ENCODE results near the gene TTC23.
A peak's percentile ranks its signal among the peaks of the same experiment; 100 is the strongest.

The TTC23 gene

DNA sequence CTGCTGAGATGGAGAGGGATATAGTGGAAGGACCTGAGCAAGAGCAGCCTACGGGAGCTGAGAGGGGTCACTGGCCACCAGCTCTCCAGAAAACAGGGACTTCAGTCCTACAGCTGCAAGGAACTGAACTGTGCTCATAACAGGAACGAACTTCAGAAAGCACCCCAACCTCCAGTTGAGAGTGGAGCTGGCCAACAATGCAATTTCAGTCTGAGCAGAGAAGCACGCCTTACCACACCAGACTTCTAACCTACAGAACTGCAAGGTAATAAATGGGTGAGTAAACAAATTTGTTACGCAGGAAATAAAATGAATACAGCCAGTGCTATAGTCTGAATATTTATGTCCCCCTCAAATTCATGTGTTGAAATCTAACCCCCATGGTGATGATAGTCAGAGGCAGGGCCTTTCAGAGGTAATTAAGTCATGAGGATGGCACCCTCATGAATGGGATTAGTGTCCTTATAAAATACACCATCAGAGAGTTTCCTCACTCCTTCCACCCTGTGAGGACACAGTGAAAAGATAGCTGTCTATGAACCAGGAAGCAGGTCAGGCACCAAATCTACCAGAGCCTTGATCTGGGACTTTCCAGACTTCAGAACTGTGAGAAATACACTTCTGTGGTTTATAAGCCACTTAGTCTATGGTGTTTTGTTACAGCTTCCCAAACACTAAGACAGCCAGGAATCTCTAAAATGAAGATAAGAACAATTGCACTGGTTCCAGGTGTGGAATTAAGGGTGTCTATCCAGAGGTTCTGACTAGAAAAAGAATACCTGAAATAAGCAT is 85.9 kb downstream of the TTC23 start:
- H3K9me3 ChIP-seq (ENCODE audit: control insufficient read depth, insufficient read depth, low read depth, low read length): no peaks in the 10 kb centered on the region
- no peak overlapping the region for H3K4me3 ChIP-seq (ENCODE audit: low read depth, low read length)
- H3K9ac ChIP-seq (ENCODE audit: low read length): no peak overlapping the region
- peaks cover 19% of the 10 kb centered on the region for H3K36me3 ChIP-seq (ENCODE audit: control insufficient read depth, insufficient read depth, low read length)
- no peak overlapping the region for H3K27ac ChIP-seq (ENCODE audit: low read depth, low read length)
- no peaks in the 10 kb centered on the region for H3K4me1 ChIP-seq (ENCODE audit: control insufficient read depth, insufficient read depth, low read length)
- no peaks in the 10 kb centered on the region for H3K27me3 ChIP-seq (ENCODE audit: control insufficient read depth, insufficient read depth, low read length)

- Histone ChIP-seq H3K27ac (ENCODE audit: low read depth, low read length) (no peak overlapping the region), H3K4me1 (ENCODE audit: control insufficient read depth, insufficient read depth, low read length) (peaks cover 5% of the 10 kb centered on the region), H3K27me3 (ENCODE audit: control insufficient read depth, insufficient read depth, low read length) (no peaks in the 10 kb centered on the region), H3K36me3 (ENCODE audit: control insufficient read depth, insufficient read depth, low read length) (peaks cover 17% of the 10 kb centered on the region), H3K9me3 (ENCODE audit: control insufficient read depth, insufficient read depth, low read depth, low read length) (no peaks in the 10 kb centered on the region), H3K9ac (ENCODE audit: low read length) (no peak overlapping the region), H3K4me3 (ENCODE audit: low read depth, low read length) (no peak overlapping the region)
These were observed 90.6 kb downstream of the TTC23 start for GRCh38 chr15:99158626-99159412.

DNA sequence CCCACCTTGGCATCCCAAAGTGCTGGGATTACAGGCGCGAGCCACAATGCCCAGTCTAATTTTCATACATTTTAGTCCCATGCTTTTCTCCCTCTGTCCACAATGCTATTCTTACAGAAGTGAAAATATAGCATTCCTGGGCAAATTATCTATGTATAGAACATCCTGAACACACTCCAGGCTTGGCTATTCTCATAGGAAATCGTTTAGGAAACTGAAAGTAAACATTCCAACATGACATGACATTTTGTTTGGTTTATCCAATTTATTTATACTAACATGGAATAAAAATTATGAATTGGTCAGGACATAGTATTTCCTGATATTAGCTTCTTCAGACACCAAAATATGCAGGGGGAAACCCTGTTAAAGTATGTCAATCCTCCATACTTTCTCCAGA is 91.9 kb downstream of the TTC23 start:
- H3K9ac ChIP-seq (ENCODE audit: low read length): no peak overlapping the region
- H3K27me3 ChIP-seq (ENCODE audit: control insufficient read depth, insufficient read depth, low read length): no peaks in the 10 kb centered on the region
- no peak overlapping the region for H3K4me3 ChIP-seq (ENCODE audit: low read depth, low read length)
- H3K36me3 ChIP-seq (ENCODE audit: control insufficient read depth, insufficient read depth, low read length): peaks cover 17% of the 10 kb centered on the region
- no peaks in the 10 kb centered on the region for H3K9me3 ChIP-seq (ENCODE audit: control insufficient read depth, insufficient read depth, low read depth, low read length)
- peaks cover 7% of the 10 kb centered on the region for H3K4me1 ChIP-seq (ENCODE audit: control insufficient read depth, insufficient read depth, low read length)
- no peak overlapping the region for H3K27ac ChIP-seq (ENCODE audit: low read depth, low read length)

DNA sequence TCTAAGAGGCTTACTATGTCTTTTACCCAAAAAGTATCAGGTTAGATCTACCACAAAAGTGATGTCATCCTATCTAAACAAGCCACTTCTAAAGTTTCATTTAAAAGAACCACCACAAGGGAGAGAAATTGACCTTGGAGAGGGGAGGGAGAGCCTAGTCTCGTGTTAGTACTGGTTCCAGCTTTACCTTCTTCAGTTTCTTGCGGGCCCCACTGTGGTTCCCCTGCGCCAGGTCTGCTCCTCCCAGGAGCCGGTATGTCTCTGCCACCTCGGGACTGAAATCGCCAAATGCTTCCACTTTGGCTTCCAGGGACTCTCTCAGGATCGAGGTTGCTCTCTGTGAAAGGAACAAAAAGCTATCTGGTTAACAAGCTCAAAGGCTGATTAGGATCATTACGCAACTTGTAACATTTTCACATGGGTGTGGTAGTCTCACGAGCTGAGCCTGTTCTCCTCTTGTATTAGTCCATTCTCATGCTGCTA is 93.4 kb downstream of the TTC23 start:
- Histone ChIP-seq H3K9ac (ENCODE audit: low read length) (no peak overlapping the region), H3K36me3 (ENCODE audit: control insufficient read depth, insufficient read depth, low read length) (peaks cover 15% of the 10 kb centered on the region; the same call in 1 of the 2 replicates), H3K9me3 (ENCODE audit: control insufficient read depth, insufficient read depth, low read depth, low read length) (no peaks in the 10 kb centered on the region), H3K4me1 (ENCODE audit: control insufficient read depth, insufficient read depth, low read length) (peaks cover 7% of the 10 kb centered on the region), H3K27ac (ENCODE audit: low read depth, low read length) (no peak overlapping the region), H3K4me3 (ENCODE audit: low read depth, low read length) (no peak overlapping the region), H3K27me3 (ENCODE audit: control insufficient read depth, insufficient read depth, low read length) (no peaks in the 10 kb centered on the region)

DNA sequence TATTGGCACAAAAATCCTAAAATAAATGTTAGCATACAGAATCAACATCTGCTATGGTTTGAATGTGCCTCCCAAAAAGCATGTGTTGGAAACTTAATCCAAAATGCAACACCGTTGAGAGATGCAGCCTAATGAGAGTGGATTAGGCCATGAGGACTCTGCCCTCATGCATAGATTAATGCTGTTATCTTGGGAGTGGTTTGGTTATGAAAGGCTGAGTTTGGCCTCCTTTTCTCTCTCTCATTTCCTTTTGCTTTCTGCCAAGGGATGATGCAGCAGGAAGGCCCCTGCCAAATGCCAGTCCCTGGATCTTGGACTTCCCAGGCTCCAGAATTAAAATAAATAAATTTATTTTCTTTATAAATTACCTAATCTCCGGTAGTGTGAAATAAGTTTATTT is 95.1 kb downstream of the TTC23 start:
- Histone ChIP-seq H3K9me3 (ENCODE audit: control insufficient read depth, insufficient read depth, low read depth, low read length) (no peaks in the 10 kb centered on the region), H3K4me3 (ENCODE audit: low read depth, low read length) (no peak overlapping the region), H3K27ac (ENCODE audit: low read depth, low read length) (no peak overlapping the region), H3K27me3 (ENCODE audit: control insufficient read depth, insufficient read depth, low read length) (no peaks in the 10 kb centered on the region), H3K4me1 (ENCODE audit: control insufficient read depth, insufficient read depth, low read length) (peaks cover 7% of the 10 kb centered on the region), H3K9ac (ENCODE audit: low read length) (no peak overlapping the region), H3K36me3 (ENCODE audit: control insufficient read depth, insufficient read depth, low read length) (peaks cover 22% of the 10 kb centered on the region; the same call in 1 of the 2 replicates)

DNA sequence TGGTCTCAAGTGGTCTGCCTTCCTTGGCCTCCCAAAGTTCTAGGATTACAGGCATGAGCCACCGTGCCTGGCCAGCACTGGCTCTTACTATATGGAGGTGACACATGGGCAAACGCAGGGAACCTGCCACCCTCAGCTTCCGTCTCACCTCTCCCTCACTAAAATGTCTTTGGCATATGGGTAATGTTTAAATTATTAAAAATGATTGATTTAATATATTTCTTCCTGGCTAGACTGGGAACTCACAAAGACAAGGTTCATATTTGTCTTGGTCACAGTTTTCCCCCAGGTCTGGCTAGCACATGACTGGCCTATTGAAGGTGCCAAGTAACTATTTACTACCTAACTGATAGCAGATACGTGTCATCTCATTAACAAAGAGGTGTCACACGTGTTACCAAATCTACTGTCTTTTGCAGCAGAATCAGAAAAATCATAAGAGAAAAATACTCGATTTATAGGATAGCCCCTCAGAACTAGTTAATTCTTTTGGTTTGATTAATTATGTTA is 96.3 kb downstream of the TTC23 start:
- H3K9ac ChIP-seq (ENCODE audit: low read length): no peak overlapping the region
- H3K4me1 ChIP-seq (ENCODE audit: control insufficient read depth, insufficient read depth, low read length): peaks cover 7% of the 10 kb centered on the region
- H3K27me3 ChIP-seq (ENCODE audit: control insufficient read depth, insufficient read depth, low read length): no peaks in the 10 kb centered on the region
- H3K27ac ChIP-seq (ENCODE audit: low read depth, low read length): peak overlapping the region; percentile 13; the same call in 1 of the 2 replicates
- H3K9me3 ChIP-seq (ENCODE audit: control insufficient read depth, insufficient read depth, low read depth, low read length): no peaks in the 10 kb centered on the region
- H3K4me3 ChIP-seq (ENCODE audit: low read depth, low read length): no peak overlapping the region
- peaks cover 14% of the 10 kb centered on the region; the same call in 1 of the 2 replicates for H3K36me3 ChIP-seq (ENCODE audit: control insufficient read depth, insufficient read depth, low read length)

- no peaks in the 10 kb centered on the region for H3K9me3 ChIP-seq (ENCODE audit: control insufficient read depth, insufficient read depth, low read depth, low read length)
- H3K4me1 ChIP-seq (ENCODE audit: control insufficient read depth, insufficient read depth, low read length): peaks cover 7% of the 10 kb centered on the region
- peaks cover 14% of the 10 kb centered on the region; the same call in 1 of the 2 replicates for H3K36me3 ChIP-seq (ENCODE audit: control insufficient read depth, insufficient read depth, low read length)
- H3K27ac ChIP-seq (ENCODE audit: low read depth, low read length): no peak overlapping the region
- no peaks in the 10 kb centered on the region for H3K27me3 ChIP-seq (ENCODE audit: control insufficient read depth, insufficient read depth, low read length)
- no peak overlapping the region for H3K4me3 ChIP-seq (ENCODE audit: low read depth, low read length)
- H3K9ac ChIP-seq (ENCODE audit: low read length): no peak overlapping the region
These were observed 98.2 kb downstream of the TTC23 start for GRCh38 chr15:99151156-99151555.

DNA sequence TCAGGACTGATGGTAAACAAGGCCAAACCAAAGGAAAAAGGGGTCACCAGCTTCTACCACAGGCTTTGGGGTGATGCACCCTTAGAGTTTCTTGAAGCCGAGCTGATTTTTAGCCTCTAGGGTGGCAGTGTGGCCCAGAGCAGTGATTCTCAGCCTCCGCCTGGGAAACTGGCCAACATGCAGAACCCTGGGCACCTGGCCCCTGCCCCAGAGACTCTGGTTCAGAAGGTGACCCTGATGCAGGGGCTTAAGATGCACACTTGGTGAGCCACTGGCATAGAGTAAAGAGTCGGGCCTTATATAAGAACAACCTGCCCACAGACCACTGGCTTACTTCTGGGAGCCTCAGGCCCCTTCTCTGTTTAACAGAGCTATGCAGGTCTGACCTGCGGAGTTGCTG is 100.0 kb downstream of the TTC23 start:
- no peaks in the 10 kb centered on the region for H3K27me3 ChIP-seq (ENCODE audit: control insufficient read depth, insufficient read depth, low read length)
- H3K4me1 ChIP-seq (ENCODE audit: control insufficient read depth, insufficient read depth, low read length): peaks cover 7% of the 10 kb centered on the region
- no peak overlapping the region for H3K27ac ChIP-seq (ENCODE audit: low read depth, low read length)
- H3K9ac ChIP-seq (ENCODE audit: low read length): no peak overlapping the region
- no peaks in the 10 kb centered on the region for H3K9me3 ChIP-seq (ENCODE audit: control insufficient read depth, insufficient read depth, low read depth, low read length)
- H3K4me3 ChIP-seq (ENCODE audit: low read depth, low read length): no peak overlapping the region
- H3K36me3 ChIP-seq (ENCODE audit: control insufficient read depth, insufficient read depth, low read length): peaks cover 11% of the 10 kb centered on the region; the same call in 1 of the 2 replicates

GRCh38 chr15:99148851-99149276 is 100.5 kb downstream of the TTC23 start:
- Histone ChIP-seq H3K4me1 (ENCODE audit: control insufficient read depth, insufficient read depth, low read length) (peaks cover 5% of the 10 kb centered on the region), H3K27me3 (ENCODE audit: control insufficient read depth, insufficient read depth, low read length) (no peaks in the 10 kb centered on the region), H3K36me3 (ENCODE audit: control insufficient read depth, insufficient read depth, low read length) (peaks cover 11% of the 10 kb centered on the region; the same call in 1 of the 2 replicates), H3K9me3 (ENCODE audit: control insufficient read depth, insufficient read depth, low read depth, low read length) (no peaks in the 10 kb centered on the region), H3K4me3 (ENCODE audit: low read depth, low read length) (no peak overlapping the region), H3K9ac (ENCODE audit: low read length) (no peak overlapping the region), H3K27ac (ENCODE audit: low read depth, low read length) (no peak overlapping the region)

GRCh38 chr15:99146661-99147060 is 102.7 kb downstream of the TTC23 start:
- no peaks in the 10 kb centered on the region for H3K9me3 ChIP-seq (ENCODE audit: control insufficient read depth, insufficient read depth, low read depth, low read length)
- no peak overlapping the region for H3K9ac ChIP-seq (ENCODE audit: low read length)
- peaks cover 11% of the 10 kb centered on the region; the same call in 1 of the 2 replicates for H3K36me3 ChIP-seq (ENCODE audit: control insufficient read depth, insufficient read depth, low read length)
- H3K4me1 ChIP-seq (ENCODE audit: control insufficient read depth, insufficient read depth, low read length): peaks cover 25% of the 10 kb centered on the region
- H3K4me3 ChIP-seq (ENCODE audit: low read depth, low read length): no peak overlapping the region
- H3K27me3 ChIP-seq (ENCODE audit: control insufficient read depth, insufficient read depth, low read length): no peaks in the 10 kb centered on the region
- no peak overlapping the region for H3K27ac ChIP-seq (ENCODE audit: low read depth, low read length)

DNA sequence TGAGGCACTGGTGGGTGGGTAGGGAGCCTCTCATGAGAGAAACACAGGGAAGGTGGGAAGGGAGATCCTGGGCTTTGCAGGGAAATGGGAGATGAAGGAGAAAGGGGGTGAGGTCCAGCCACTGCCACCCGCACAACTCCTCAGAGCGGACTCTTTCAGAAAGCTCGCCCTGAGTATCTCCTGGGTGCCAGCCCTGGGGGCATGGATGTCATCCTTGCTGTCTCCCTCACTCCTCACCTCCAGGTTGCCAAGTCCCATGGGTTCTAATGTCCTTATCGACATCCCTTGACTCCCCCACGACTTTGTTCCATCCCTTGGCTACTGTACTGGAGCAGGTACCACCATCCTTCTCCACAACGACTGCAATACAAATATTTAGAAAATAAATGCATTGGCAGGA is 103.6 kb downstream of the TTC23 start:
- Histone ChIP-seq H3K9me3 (ENCODE audit: control insufficient read depth, insufficient read depth, low read depth, low read length) (no peaks in the 10 kb centered on the region), H3K27ac (ENCODE audit: low read depth, low read length) (no peak overlapping the region), H3K4me3 (ENCODE audit: low read depth, low read length) (no peak overlapping the region), H3K9ac (ENCODE audit: low read length) (no peak overlapping the region), H3K36me3 (ENCODE audit: control insufficient read depth, insufficient read depth, low read length) (peaks cover 5% of the 10 kb centered on the region; the same call in 1 of the 2 replicates), H3K4me1 (ENCODE audit: control insufficient read depth, insufficient read depth, low read length) (peaks cover 27% of the 10 kb centered on the region), H3K27me3 (ENCODE audit: control insufficient read depth, insufficient read depth, low read length) (no peaks in the 10 kb centered on the region)
